Neuronal stem cell (in vitro differentiated cells): ENCODE data around the gene NNMT.

ENCODE experiments used
- DNase-seq: peaks from one replicate; pipeline ENCODE4 v3.0.0-alpha.2; 2013; ENCODE audit warnings: low spot score
- H2AFZ ChIP-seq: one replicate; pipeline ENCODE4 v1.6.1; 2013; ENCODE audit warnings: mild to moderate bottlenecking, low read length, inconsistent platforms
- H2AK5ac ChIP-seq: 2 replicates; pipeline ENCODE4 v1.6.1; 2013; ENCODE audit warnings: low read depth, mild to moderate bottlenecking, inconsistent platforms, low read length, moderate library complexity, mixed read lengths
- H2BK120ac ChIP-seq: 2 replicates; pipeline ENCODE4 v1.6.1; 2013; ENCODE audit warnings: low read depth, mild to moderate bottlenecking, inconsistent platforms, low read length, moderate library complexity, mixed read lengths
- H2BK12ac ChIP-seq: one replicate; pipeline ENCODE4 v1.6.1; 2013; ENCODE audit warnings: low read length, inconsistent platforms
- H2BK15ac ChIP-seq: 2 replicates; pipeline ENCODE4 v1.6.1; 2013; ENCODE audit warnings: mild to moderate bottlenecking, low read length, inconsistent platforms, mixed read lengths
- H2BK5ac ChIP-seq: one replicate; pipeline ENCODE4 v1.6.1; 2013; ENCODE audit warnings: inconsistent platforms, mild to moderate bottlenecking, low read length, moderate library complexity
- H3K14ac ChIP-seq: one replicate; pipeline ENCODE4 v1.6.1; 2013; ENCODE audit warnings: low read length, inconsistent platforms
- H3K18ac ChIP-seq: 2 replicates; pipeline ENCODE4 v1.6.1; 2013; ENCODE audit warnings: low read length, inconsistent platforms
- H3K23ac ChIP-seq: 2 replicates; pipeline ENCODE4 v1.6.1; 2013; ENCODE audit warnings: low read depth, mild to moderate bottlenecking, mixed read lengths, low read length, inconsistent platforms; ENCODE audit not compliant: poor library complexity
- H3K27ac ChIP-seq: replicated peaks from 3 replicates; pipeline ENCODE4 v1.5.1; 2013; ENCODE audit warnings: low read length, inconsistent platforms
- H3K27me3 ChIP-seq, 3 experiments: 2 replicates each; pipeline ENCODE4 v1.6.1; 2013; ENCODE audit warnings: low read length in 3 of 3, mild to moderate bottlenecking in 2 of 3, inconsistent platforms in 1 of 3, low read depth in 1 of 3, mixed read lengths in 1 of 3, moderate library complexity in 1 of 3; ENCODE audit not compliant: control insufficient read depth in 3 of 3, insufficient read depth in 3 of 3
- H3K36me3 ChIP-seq, 2 donors: replicated peaks in 1 of 2; 2 replicates each; pipeline ENCODE4 v1.6.1; 2013; ENCODE audit warnings: low read length in 2 of 2; ENCODE audit not compliant: control insufficient read depth in 2 of 2, insufficient read depth in 2 of 2
- H3K4ac ChIP-seq: 2 replicates; pipeline ENCODE4 v1.6.1; 2013; ENCODE audit warnings: inconsistent platforms, mild to moderate bottlenecking, low read length, moderate library complexity
- H3K4me1 ChIP-seq, 2 donors: 1 replicate in 1 of 2; 2 replicates in 1 of 2; pipeline ENCODE4 v1.6.1; 2013; ENCODE audit warnings: low read length in 2 of 2, low read depth in 1 of 2; ENCODE audit not compliant: control insufficient read depth in 2 of 2, insufficient read depth in 1 of 2
- H3K4me2 ChIP-seq: one replicate; pipeline ENCODE4 v1.6.1; 2013; ENCODE audit warnings: mild to moderate bottlenecking, low read length, inconsistent platforms; ENCODE audit not compliant: insufficient read depth, poor library complexity, severe bottlenecking
- H3K4me3 ChIP-seq, 2 donors: 2 replicates each; pipeline ENCODE4 v1.5.1; 2013; ENCODE audit warnings: low read length in 2 of 2, mild to moderate bottlenecking in 2 of 2, inconsistent platforms in 1 of 2, moderate library complexity in 1 of 2
- H3K79me1 ChIP-seq: one replicate; pipeline ENCODE4 v1.6.1; 2013; ENCODE audit warnings: low read depth, mild to moderate bottlenecking, inconsistent platforms, low read length, moderate library complexity
- H3K9ac ChIP-seq: one replicate; pipeline ENCODE4 v1.6.1; 2013; ENCODE audit warnings: mild to moderate bottlenecking, low read depth, low read length, inconsistent platforms; ENCODE audit not compliant: poor library complexity
- H3K9me3 ChIP-seq, 2 donors: replicated peaks in 1 of 2; 2 replicates each; pipeline versions ENCODE3 to v1.6.1; 2013; ENCODE audit warnings: low read length in 2 of 2, mild to moderate bottlenecking in 2 of 2, inconsistent platforms in 1 of 2, low read depth in 1 of 2, mixed read lengths in 1 of 2, moderate library complexity in 1 of 2; ENCODE audit not compliant: control insufficient read depth in 2 of 2, insufficient read depth in 1 of 2
- H4K8ac ChIP-seq: one replicate; pipeline ENCODE4 v1.6.1; 2013; ENCODE audit warnings: low read depth, mild to moderate bottlenecking, inconsistent platforms, low read length, moderate library complexity
- H4K91ac ChIP-seq: one replicate; pipeline ENCODE4 v1.6.1; 2013; ENCODE audit warnings: low read length, low read depth, mild to moderate bottlenecking, inconsistent platforms; ENCODE audit not compliant: poor library complexity
- WGBS, 2 donors: extraction: QIAGEN DNeasy Blood & Tissue Kit; methylation state at CpG; one replicate each; pipeline ENCODE4 v1.1.7; 2013; ENCODE audit warnings: missing lambda C conversion rate in 2 of 2, mixed read lengths in 1 of 2; ENCODE audit not compliant: insufficient read length in 2 of 2, insufficient replicate concordance in 1 of 2; ENCODE audit errors: extremely low coverage in 2 of 2; 5-methylcytosine and 5-hydroxymethylcytosine counted together

The NNMT gene

GRCh38 chr11:114350022-114350421, 53.8 kb downstream of the NNMT start:
- no peak overlapping the region for H3K9ac ChIP-seq
- H2BK15ac ChIP-seq = no peak overlapping the region
- H2BK12ac ChIP-seq = no peak overlapping the region
- no peak for DNase-seq
- H2BK120ac ChIP-seq = no peak overlapping the region
- no peak overlapping the region for H3K14ac ChIP-seq
- no peak overlapping the region for H3K23ac ChIP-seq
- no peak overlapping the region for H2AK5ac ChIP-seq
- H3K18ac ChIP-seq = no peak overlapping the region
- H4K8ac ChIP-seq = no peak overlapping the region
- H3K27ac ChIP-seq = no peak overlapping the region
- H3K4me3 ChIP-seq = no peak overlapping the region
- H2AFZ ChIP-seq = no peak overlapping the region
- WGBS, 2 donors = no CpG with 5 or more reads among the region's 10 CpGs
- H3K79me1 ChIP-seq = no peaks in the 10 kb centered on the region
- no peak overlapping the region for H3K4me2 ChIP-seq
- no peak overlapping the region for H3K4ac ChIP-seq
- H3K4me1 ChIP-seq = no peaks in the 10 kb centered on the region
- H3K36me3 ChIP-seq = no peaks in the 10 kb centered on the region
- H3K9me3 ChIP-seq = no peaks in the 10 kb centered on the region
- no peak overlapping the region for H4K91ac ChIP-seq
- no peaks in the 10 kb centered on the region for H3K27me3 ChIP-seq
- no peak overlapping the region for H2BK5ac ChIP-seq

- WGBS, 2 donors = no CpG with 5 or more reads among the region's 3 CpGs
- Histone ChIP-seq H3K4me3 (no peak overlapping the region), H3K79me1 (no peaks in the 10 kb centered on the region), H3K9me3 (no peaks in the 10 kb centered on the region), H3K36me3 (no peaks in the 10 kb centered on the region), H2BK5ac (no peak overlapping the region), H2BK15ac (no peak overlapping the region), H3K23ac (no peak overlapping the region), H3K4me1 (no peaks in the 10 kb centered on the region), H3K4ac (no peak overlapping the region), H3K27ac (no peak overlapping the region), H2BK12ac (no peak overlapping the region), H3K27me3 (no peaks in the 10 kb centered on the region), H2AFZ (no peak overlapping the region), H2BK120ac (no peak overlapping the region), H4K8ac (no peak overlapping the region), H4K91ac (no peak overlapping the region), H3K4me2 (no peak overlapping the region), H3K18ac (no peak overlapping the region), H2AK5ac (no peak overlapping the region), H3K14ac (no peak overlapping the region), H3K9ac (no peak overlapping the region)
- no peak for DNase-seq
These were observed 57.2 kb downstream of the NNMT start for GRCh38 chr11:114353443-114353842.

- no peak overlapping the region for H4K8ac ChIP-seq
- H3K4me2 ChIP-seq = no peak overlapping the region
- H2AK5ac ChIP-seq = no peak overlapping the region
- peak overlapping the region; percentile 48 for H2AFZ ChIP-seq
- no peak for DNase-seq
- no peaks in the 10 kb centered on the region for H3K79me1 ChIP-seq
- no peak overlapping the region for H2BK15ac ChIP-seq
- WGBS, 2 donors = no CpG with 5 or more reads among the region's 3 CpGs
- no peak overlapping the region for H3K23ac ChIP-seq
- H2BK12ac ChIP-seq = no peak overlapping the region
- no peak overlapping the region for H4K91ac ChIP-seq
- no peak overlapping the region for H2BK5ac ChIP-seq
- no peaks in the 10 kb centered on the region for H3K4me1 ChIP-seq
- no peak overlapping the region for H3K27ac ChIP-seq
- H3K9ac ChIP-seq = no peak overlapping the region
- H3K18ac ChIP-seq = no peak overlapping the region
- H3K9me3 ChIP-seq = no peaks in the 10 kb centered on the region
- H2BK120ac ChIP-seq = no peak overlapping the region
- no peak overlapping the region for H3K14ac ChIP-seq
- H3K27me3 ChIP-seq = no peaks in the 10 kb centered on the region
- no peaks in the 10 kb centered on the region for H3K36me3 ChIP-seq
- no peak overlapping the region for H3K4me3 ChIP-seq
- H3K4ac ChIP-seq = no peak overlapping the region
These were observed 57.9 kb downstream of the NNMT start for GRCh38 chr11:114354076-114354475.

- Histone ChIP-seq H3K79me1 (no peaks in the 10 kb centered on the region), H3K4me2 (no peak overlapping the region), H2BK120ac (no peak overlapping the region), H3K27ac (no peak overlapping the region), H3K4me3 (no peak overlapping the region), H2BK12ac (no peak overlapping the region), H3K9ac (no peak overlapping the region), H3K14ac (no peak overlapping the region), H2BK15ac (no peak overlapping the region), H2AK5ac (no peak overlapping the region), H3K9me3 (no peaks in the 10 kb centered on the region), H4K91ac (no peak overlapping the region), H3K36me3 (no peaks in the 10 kb centered on the region), H3K4ac (no peak overlapping the region), H2AFZ (no peak overlapping the region), H3K23ac (no peak overlapping the region), H4K8ac (no peak overlapping the region), H3K27me3 (no peaks in the 10 kb centered on the region), H3K18ac (no peak overlapping the region), H2BK5ac (no peak overlapping the region), H3K4me1 (no peaks in the 10 kb centered on the region)
- no CpG with 5 or more reads among the region's 1 CpG for WGBS, 2 donors
- DNase-seq = no peak
These were observed 62.5 kb downstream of the NNMT start for GRCh38 chr11:114358716-114359115.
